GM10266 (cell line): ENCODE results near the gene CLP1.

Source experiments
- DNase-seq: peaks from one replicate; pipeline ENCODE4 v3.0.0; 2012; ENCODE audit errors: extremely low spot score
- TF ChIP-seq, protein P1 (sequence below): IDR thresholded peaks from 2 replicates; pipeline ENCODE4 v1.5.1; 2012; ENCODE audit warnings: mild to moderate bottlenecking, low read depth; ENCODE audit not compliant: control insufficient read depth, insufficient read depth; ENCODE audit errors: missing control alignments

Gene CLP1

DNA sequence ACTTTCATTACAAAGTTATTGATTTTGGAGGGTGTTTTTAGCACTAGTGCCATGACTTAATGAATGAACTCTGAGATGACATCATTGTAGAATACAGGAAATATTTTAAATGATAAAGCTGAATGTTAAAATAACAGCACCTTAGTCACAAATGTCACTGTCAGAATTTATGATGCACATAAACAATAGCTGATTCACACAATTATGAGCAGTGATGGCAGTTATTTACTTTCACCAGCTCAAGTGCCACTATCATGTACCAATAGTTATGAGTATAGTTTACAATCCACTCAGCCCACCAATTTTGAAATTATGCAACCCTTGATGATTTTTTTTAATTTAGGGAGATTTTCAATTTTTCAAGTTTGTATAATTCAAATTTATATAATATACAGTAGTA lies 37.1 kb upstream of the CLP1 start:
- TF ChIP-seq, protein P1, sequence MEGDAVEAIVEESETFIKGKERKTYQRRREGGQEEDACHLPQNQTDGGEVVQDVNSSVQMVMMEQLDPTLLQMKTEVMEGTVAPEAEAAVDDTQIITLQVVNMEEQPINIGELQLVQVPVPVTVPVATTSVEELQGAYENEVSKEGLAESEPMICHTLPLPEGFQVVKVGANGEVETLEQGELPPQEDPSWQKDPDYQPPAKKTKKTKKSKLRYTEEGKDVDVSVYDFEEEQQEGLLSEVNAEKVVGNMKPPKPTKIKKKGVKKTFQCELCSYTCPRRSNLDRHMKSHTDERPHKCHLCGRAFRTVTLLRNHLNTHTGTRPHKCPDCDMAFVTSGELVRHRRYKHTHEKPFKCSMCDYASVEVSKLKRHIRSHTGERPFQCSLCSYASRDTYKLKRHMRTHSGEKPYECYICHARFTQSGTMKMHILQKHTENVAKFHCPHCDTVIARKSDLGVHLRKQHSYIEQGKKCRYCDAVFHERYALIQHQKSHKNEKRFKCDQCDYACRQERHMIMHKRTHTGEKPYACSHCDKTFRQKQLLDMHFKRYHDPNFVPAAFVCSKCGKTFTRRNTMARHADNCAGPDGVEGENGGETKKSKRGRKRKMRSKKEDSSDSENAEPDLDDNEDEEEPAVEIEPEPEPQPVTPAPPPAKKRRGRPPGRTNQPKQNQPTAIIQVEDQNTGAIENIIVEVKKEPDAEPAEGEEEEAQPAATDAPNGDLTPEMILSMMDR = no peak
- no peak for DNase-seq

DNA sequence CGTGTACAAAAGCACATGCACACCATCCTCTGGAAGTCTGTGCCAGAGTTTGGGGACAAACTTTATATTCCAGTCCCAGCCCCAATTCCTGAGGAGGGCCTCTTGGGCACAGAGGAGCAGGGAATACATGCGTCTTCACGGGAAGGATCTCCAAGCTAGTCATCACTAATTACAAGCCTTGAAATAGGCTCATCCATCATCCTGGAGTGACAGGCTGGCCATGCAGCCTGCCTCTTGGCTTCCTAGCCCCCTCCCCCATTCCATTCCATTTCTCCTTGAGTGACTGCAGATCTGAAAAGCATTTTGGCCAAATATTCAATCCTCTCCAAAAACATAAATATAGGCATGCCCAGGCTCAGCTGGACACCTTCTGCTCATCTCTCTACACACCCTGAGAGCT lies 35.3 kb upstream of the CLP1 start:
- DNase-seq = no peak
- TF ChIP-seq, protein P1 = no peak

DNA sequence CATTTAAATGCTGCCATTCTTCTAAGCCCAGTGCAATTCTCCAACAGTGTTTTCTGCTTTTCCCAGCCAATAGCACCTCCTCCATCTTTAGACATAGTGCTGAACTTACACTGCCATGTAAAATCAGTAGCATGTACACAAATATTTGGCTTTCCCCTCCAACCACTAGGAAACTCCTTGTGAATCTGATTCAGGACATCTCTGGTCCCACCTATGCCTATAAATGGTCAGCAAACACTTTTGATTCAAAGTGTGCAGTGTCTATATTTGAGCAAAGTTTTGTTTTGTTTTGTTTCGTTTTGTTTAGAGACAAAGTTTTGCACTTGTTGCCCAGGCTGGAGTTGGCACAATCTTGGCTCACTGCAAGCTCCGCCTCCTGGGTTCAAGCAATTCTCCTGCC lies 32.7 kb upstream of the CLP1 start:
- DNase-seq = no peak
- TF ChIP-seq, protein P1 = no peak

DNA sequence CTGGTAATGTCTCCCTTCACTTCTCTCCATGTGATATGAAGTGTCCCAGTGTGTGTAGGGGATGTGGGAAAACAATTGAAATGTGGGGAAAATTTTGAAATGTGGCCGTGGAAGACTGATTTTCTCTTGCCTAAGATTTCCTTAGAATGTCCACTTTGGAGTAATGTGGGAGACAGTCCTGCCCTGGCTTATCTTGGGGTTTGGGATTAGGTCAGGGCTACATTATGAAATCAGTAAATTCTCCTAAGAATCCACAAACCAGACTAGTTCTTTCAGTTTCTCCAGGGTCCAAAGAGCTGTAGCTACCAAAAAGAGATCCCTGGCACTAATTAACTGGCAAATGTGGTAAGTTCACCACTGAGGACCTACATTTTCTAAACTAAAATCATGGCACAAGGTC lies 30.7 kb upstream of the CLP1 start:
- TF ChIP-seq, protein P1 = no peak
- DNase-seq = no peak

DNA sequence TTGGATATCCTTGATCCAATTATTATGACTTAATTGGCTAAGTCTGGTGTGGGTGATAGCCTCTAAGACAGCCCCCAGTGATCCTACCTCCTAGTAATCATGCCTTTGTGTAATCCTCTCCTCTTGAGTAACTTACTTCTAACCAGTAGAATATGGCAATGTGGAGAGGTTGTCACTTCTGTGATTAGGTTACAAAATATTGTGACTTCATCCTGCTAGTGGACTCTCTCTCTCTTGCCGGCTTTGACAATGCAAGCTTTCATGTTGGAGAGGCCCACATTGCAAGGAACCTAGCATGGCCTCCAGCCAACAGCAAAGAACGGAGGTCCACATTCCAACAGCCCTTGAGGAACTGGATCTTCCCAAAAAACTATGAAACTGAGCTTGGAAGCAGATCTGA lies 27.4 kb upstream of the CLP1 start:
- DNase-seq = no peak
- TF ChIP-seq, protein P1 = no peak

- DNase-seq = no peak
- TF ChIP-seq, protein P1 = no peak
Observed at GRCh38 chr11:57632116-57632515, 25.4 kb upstream of the CLP1 start.

- TF ChIP-seq, protein P1 = no peak
- DNase-seq = no peak
Observed at GRCh38 chr11:57633394-57634070, 24.0 kb upstream of the CLP1 start.
